GM10266 (cell line): ENCODE results near the gene SLAMF9.

Experiments
- DNase-seq: peaks from one replicate; pipeline ENCODE4 v3.0.0; 2012; ENCODE audit errors: extremely low spot score
- CTCF ChIP-seq: IDR thresholded peaks from 2 replicates; pipeline ENCODE4 v1.5.1; 2012; ENCODE audit warnings: mild to moderate bottlenecking, low read depth; ENCODE audit not compliant: control insufficient read depth, insufficient read depth; ENCODE audit errors: missing control alignments

The SLAMF9 gene

DNA sequence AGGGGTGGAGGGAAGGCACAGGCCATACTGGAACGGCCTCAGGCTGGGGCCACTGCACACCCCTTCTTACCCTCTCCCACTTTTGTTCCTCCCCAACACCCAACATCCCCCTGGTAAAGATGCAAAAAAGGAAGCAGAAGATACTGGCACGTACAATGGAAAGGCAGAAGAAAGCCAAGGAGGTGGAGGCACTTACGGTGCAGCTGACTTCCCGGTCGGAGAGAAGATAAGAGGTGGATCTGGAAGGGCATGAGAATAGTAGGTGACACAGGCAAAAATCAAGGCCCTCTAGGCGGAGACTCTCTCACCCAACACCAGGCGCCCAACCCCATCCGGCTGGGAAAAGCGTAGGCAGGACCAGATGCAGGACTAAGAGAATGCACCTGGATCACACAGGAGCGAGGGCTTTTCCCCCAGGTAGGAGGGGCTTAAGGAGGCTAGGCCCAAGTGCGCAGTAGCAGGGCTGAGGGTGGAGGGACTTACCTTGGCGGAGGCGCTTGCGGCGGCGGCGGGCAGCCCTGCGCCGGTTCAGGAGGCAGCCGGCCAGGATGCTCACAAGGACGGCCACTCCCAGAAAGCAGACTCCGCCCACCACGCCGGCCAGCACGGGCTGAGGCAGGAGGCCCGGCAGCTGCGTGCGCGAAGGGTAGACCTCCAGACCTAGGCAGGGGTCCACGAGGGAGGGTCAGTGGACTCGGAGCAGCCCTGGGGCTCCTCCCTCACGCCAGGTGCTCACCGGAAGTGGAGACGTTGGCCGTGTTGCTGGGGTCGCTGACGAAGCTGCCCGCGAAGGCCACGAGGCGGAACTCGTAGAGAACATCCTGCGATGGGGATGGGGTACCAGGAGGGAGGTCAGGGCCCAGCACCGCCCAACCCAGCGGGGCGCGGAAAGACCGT lies 24.6 kb downstream of the SLAMF9 start:
- TF ChIP-seq CTCF, result no peak
- no peak for DNase-seq

DNA sequence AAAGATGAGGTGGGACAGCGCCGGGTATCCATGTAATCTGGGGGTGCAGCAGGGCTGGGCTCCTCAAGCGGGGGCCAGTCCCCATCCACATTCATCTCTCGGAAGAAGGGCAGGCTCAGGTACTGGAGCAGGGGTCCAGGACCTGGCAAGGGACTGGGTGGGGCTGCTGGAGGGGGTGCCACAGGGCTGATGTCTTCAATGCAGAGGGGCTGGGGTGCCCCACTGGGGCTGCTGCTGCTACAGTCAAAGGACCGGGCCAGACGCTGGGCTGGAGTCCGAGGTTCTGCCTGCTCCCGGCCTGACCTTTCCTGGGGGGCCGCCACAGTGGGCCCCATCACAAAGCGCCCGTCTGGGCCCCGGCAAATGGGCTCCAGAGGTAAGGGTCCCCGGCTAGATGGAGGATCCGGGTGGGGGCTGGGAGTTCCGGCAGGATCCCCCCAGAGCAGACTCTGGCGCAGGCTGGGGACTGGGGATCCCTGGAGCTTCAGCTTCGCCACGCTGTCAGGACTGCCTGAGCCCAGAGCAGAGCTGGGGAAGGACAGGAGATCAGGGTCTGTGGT lies 25.5 kb downstream of the SLAMF9 start:
- TF ChIP-seq CTCF, result no peak
- DNase-seq, result no peak

GRCh38 chr1:159927849-159928431 lies 26.1 kb downstream of the SLAMF9 start:
- no peak for TF ChIP-seq CTCF
- peak; percentile 56 for DNase-seq

GRCh38 chr1:159927211-159927848 lies 26.7 kb downstream of the SLAMF9 start:
- DNase-seq, result peak; percentile 11
- no peak for TF ChIP-seq CTCF

DNA sequence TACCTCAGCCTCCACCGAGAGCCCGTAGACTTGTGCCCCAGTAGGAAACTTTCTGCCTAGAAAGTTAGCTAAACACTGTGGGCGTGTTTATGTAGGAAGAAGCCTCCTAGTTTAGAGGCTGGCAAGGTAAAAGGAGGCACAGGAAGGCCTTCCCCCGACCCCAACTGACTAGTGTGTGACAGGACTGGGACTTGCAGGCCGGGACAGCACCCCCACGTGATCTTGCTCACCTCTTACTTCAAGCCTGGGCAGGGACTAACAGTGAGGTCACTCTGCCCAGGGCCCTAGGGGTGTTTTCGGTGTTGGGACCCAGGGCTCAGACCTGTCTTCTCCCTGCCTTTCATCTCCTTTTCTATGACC lies 28.3 kb downstream of the SLAMF9 start:
- no peak for TF ChIP-seq CTCF
- DNase-seq, result peak; percentile 68

- DNase-seq, result peak; percentile 94
Observed at GRCh38 chr1:159924791-159925718, 29.0 kb downstream of the SLAMF9 start, which contains the start of gene TAGLN2. TSS of gene TAGLN2 (minus strand) at chr1:159925507. CDS start at chr1:159920509, 4,998 bp downstream.

More at GRCh38 chr1:159924791-159925718, 29.0 kb downstream of the SLAMF9 start, which contains the start of gene TAGLN2:
- no peak for TF ChIP-seq CTCF
